DMS79 (cell line): ENCODE measurements around the gene COX6A1.
"Not testable (repeated sequence)": the region's sequence is repeated elsewhere in the genome, so short reads cannot be mapped to it uniquely, and the experiment has no call there.

ENCODE experiments used
- DNase-seq: peaks from one replicate; lab custom pipeline; 2025; lab: John Stamatoyannopoulos, UW

COX6A1 gene

DNA sequence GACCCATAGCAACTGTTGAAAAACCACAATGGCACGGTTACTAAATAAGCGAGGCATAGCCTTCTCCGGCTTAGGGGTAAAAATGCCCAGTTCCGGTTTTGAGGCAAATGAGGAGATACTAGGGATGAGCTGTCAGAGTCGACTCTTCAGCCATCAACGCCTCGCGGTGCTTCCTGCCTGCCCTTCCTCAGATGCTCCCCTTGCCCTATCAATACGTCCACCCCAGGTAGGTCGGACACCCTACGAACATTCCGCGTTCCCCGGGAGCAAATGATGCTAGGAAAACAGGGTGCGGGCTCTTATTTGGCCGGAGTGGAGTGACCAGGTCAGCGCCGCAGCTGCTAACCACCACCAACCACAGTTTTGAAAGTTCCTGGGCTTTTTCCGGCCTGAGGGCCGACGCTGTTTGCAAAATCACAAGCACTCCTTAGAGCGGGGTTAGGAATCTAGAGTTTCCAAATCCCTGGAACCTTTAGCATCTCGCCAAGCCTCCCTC is 30.5 kb downstream of the COX6A1 start:
- no peak for DNase-seq

DNA sequence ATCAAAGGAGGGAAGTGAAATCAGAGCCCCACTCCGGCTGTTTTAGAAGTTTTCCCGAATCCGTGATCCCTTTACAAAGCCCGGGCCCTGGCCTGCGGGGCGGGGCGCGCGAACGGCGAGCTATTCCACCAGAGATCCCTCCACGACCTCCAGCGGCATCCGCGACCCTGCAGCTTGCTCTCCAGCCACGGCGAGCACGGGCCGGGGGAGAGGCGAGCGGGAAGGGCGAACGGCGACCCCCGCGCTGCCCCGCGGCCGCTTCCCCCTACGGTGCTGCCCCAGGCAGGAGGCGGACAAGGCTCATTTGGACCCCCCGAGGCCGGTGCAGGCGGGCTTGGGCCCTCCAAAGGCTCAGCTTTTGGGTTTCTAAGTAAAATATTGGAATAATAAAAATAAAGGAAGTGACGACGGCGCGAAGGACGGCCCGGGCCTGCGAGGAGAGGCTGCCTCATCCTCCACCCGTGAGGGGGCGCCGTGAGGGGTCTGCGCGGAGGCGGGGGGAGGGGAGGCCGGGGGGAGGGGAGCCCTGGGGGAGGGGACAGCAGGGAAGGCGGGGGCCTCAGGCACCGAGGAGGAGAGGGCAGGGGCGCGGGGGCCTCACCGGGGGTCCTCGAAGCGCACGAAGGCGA is 31.0 kb downstream of the COX6A1 start:
- DNase-seq, result no peak

DNA sequence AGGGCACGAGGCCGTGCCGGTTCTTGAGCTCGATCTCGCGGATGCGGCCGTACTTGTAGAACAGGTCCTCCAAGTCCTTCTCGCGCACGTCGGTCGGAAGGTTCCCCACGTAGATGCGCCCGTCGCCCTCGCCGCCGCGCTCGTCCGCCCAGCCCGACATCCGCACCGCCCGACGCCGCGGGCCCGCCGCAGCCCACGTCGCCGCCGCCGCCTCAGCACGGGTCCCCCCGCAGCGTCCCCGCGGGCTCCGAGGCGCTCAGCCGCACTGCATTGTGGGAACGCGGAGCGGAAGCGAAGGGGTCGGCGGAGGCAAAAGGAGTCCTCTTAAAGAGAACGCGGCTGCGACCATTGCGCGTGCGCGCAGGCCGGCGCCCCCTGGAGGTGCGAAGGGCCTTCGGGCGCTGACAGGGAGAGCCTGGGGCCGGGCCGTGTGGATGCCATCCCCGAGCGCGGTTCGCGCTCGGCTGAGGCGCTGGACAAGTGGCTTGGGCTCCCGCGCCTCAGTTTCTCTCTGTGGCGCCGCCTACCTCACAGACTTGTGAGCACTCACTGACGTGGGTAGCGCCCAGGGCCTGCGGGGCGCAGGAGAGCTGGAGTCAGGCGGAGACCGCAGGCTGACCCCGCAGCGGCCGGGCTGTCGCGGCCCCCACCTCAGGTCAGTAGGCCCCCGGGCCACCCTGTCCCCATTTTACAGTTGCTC is 31.7 kb downstream of the COX6A1 start, which contains the start of gene SRSF9:
Gene SRSF9 (minus strand): TSS at position 299 of the 700 bp plus-strand sequence. CDS start 139 bp downstream, at position 160.
- DNase-seq, result peak; percentile 86

DNA sequence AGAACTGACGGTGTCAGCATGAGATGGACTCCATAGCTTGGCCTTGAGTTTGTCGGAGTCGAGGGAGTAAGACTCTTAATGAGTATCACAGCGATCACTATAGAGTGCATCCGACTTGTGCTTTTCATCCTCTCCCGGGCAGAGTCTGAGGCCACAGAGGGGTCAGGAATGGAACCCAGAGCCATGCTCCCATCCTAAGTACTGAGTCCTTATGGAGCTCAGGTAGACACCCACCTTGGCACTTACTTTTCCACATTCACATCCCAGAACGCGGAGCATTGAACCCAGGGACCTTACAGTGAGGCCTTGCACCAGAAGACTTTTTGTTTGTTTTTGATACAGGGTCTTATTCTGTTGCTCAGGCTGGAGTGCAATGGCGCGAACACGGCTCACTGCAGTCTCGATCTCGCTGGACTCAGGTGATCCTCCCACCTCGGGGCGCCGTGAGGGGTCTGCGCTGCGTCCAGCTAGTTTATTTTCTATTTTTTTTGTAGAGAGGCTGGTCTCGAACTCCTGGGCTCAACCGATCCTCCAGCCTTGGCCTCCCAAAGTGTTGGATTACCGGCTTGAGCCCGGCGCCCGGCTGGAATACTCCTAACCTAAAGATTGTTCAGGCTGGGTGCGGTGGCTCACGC is 32.4 kb downstream of the COX6A1 start:
- DNase-seq, result no peak

DNA sequence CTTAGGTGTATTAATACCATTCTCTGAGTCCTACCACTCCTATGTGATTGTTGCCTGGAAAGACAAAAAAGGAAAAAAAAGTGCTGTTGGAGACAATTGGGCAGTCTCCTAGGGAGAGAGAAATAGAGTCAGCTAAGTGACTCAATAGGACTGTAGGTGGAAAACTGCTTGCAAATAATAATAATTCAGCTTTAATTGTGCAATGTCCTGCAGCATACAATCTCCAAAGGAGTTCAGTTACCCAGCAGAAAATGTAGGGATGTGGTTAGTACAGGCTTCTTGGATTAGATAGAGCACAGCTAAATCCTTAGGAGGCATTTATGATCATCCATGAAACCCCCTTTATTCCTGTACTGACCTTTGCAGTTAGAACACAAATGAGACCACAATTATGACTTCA is 34.6 kb downstream of the COX6A1 start:
- no peak for DNase-seq

DNA sequence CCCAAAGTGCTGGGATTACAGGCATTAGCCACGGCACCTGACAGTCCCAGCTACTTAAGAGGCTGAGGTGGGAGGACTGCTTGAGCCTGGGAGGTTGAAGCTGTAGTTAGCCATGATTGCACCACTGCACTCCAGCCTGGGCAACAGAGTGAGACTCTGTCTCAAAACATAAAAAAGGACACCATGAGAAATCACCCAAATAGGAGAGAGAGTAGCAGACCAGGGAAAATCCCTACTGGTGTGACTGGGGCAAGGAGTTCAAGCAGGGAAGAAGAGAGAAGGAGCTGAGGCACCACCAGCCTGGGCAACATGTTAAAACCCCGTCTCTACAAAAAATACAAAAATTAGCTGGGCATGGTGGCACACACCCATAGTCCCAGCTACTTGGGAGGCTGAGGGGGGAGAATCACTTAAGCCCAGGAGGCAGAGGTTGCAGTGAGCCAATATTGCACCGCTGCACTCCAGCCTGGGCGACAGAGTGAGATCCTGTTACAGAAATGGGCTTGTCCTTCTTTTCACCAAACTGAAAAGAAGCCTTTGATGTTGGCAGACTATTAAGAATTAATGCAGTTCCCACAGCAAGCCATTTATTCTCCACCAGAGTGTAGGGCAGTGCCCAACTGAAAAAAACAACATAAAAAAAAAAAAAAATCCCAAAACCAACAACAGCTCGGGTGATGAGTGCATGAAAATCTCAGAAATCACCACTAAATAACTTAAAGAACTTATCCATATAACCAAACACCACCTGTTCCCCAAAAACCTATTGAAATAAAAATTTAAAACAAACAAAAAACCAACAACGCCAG is 36.1 kb downstream of the COX6A1 start:
- DNase-seq, result peak; percentile 22

DNA sequence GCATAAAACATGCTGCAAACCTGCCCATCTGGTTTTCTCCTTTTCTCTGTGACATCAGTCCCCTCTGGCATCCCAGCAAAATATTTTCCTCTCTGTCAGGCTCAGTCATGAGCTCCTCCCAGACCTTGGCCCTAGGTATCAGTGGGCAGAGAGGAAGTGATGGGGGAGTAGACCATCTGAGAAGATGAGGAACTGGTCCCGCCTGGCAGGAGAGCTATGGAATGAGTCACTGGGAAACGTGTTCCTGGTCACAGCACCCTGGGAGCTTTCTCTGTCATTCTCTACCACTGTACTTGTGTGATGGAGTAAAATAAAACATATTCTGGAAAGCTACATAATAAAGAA is 36.7 kb downstream of the COX6A1 start:
- DNase-seq, result no peak

DNA sequence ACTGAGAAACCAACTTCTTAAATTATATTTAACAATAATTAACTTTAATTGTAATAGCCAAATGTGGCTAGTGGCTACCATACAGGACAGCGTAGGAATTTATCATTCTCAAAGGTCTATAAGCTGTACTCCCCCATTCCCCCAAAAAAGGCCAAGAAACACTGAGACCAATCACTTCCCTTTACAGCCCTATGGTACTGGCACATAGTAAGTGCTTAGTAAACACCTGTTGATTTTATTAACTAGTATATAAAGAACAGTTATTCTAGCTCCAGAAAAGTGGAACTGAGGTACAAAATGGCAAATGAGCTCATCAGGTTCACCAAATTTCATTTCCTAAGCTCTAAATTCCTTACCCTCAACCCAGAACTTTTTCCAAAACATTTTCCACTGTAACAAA is 37.7 kb downstream of the COX6A1 start:
- DNase-seq, result no peak

DNA sequence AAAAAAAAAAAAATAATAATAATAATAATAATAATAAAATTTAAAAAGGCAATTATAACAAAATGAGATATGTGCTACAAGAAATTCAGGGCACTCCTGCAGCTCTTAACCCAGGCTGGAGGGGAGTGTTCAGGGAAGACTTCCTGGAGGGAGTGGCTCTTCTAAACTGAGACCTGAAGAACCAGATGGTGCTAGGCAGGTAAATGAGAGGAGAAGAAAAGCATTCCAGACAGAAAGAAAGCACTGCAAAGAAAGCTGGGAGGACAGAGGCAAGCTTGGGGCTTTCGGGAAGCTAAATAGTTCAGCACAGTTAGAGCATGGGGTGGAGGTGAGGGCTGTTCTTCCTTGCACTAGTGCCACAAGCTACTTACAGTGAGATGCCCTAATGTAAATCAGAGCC is 41.5 kb downstream of the COX6A1 start:
- no peak for DNase-seq

DNA sequence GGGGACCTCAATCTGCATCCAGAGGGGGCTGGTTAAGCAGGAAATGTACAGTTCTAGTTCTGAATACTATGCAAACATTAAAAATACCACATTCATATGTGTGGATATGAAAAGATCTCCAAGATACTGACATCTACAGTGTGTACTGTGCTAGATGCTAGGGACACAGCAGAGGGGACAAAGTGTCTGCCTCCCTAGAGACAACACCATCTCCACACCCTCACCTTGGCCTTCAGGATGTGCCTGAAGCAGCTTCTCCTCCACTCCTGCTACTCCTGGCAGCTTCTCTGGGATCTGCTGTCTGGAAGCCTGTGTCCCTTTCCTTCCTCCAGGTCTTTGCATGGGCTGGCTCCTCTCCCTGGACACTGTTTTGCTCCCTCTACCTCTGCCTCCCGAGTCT is 42.3 kb downstream of the COX6A1 start:
- no peak for DNase-seq

DNA sequence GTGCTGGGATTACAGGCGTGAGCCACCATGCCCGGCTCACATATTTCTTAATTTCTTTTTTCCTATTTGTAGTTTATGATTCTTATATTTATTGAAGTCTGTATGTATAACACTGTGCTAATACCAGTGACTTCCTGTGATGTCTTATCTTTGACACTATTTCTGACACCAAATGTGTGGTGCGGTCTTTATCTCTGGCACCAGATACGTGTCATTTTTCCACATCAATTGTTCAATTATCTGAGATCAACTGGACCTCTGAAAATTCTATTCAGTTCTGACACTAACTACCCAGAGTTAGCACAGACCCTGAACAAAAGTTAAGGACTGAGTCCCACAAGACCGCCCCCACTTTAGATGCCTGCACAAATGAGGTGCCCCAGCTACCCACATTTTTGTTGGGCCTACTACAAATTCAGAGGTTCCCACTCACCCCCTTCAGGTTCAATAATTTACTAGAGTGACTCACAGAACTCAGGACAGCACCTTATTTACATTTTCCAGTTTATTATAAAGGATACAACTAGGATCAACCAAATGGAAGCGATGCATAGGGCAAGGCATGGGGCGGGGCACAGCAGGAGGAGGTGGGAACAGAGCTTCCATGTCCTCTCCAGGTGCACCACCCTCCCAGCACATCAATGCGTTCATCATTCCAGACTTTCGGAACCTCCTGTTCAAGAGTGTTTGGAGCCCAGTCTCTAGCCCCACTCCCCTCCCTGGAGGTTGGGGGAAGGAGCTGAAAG is 43.3 kb downstream of the COX6A1 start:
- DNase-seq, result no peak

DNA sequence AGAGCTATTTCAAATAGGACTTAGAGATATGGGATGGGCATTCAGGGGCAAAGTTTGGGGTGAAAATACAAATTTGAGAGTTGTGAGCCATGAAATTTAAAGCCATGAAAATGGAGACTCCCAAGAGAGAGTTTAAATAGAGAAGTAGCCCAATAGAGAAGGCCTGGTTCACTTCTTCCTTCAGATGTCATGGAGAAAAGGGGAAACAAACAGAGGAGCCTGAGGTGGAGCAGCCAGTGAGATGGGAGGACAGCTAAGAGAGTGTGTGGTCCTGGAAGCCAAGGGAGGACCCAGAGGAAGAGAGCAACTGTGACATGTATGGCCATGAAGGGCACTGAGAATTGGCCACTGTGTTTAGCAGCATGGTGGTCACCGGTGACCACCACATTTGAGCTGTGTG is 45.7 kb downstream of the COX6A1 start:
- DNase-seq, result no peak

DNA sequence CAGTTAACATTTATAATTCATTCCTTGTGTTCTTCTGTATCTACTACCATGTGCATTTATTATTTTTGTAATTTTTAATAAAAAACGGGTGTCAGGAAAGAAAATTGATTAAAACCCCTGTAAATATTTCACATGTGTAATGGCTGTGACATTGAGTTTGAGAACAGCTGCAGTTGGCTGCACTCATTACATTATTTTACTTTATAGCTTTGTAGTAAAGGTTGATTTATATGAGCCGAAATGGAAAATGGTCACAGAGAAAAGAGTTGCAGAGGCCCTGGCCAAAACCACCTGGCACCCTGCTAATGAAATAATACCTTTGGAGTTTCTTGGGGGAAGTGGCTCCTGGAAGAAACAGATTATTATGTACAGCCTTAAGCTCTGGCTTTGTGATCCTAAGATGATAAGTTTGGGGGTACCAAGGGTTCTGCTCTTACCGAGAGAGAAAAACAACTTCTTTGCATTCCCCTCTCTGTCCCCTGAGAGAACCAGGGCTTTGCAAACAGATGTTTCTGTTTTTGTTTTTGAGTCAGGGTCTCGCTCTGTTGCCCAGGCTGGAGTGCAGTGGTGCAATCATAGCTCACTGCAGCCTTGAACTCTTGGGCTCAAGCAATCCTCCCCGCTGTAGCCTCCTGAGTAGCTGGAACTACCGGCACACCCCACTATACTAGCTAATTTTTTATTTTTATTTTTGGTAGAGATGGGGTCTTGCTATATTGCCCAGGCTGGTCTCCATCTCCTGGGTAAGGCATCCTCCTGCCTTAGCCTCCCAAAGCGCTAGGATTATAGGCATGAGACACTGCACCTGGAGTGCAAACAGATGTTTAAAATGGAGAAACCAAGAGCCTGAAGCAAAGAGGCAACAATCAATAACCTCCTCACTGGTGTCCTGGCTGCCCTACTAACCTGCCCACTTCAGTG is 48.3 kb downstream of the COX6A1 start:
- DNase-seq, result no peak

DNA sequence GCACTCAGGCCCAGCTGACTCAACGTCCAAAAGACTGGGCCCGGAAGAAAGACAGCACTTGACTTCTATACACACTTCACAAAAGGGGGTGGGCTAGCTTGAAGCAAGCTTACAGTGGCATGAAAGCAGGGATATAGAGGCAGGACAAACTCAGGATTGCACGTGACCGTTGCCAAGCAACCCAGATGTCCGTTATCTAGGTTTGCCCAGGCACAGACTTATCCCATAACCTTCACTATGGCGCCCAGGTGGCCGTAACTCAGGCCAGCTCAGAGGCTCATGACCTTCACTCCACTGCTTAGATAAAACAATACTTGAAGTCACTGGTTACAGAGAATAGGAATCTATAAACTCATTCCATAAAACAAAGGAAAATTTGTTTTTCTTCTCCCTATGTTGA is 49.6 kb downstream of the COX6A1 start:
- DNase-seq, result not testable (repeated sequence)

DNA sequence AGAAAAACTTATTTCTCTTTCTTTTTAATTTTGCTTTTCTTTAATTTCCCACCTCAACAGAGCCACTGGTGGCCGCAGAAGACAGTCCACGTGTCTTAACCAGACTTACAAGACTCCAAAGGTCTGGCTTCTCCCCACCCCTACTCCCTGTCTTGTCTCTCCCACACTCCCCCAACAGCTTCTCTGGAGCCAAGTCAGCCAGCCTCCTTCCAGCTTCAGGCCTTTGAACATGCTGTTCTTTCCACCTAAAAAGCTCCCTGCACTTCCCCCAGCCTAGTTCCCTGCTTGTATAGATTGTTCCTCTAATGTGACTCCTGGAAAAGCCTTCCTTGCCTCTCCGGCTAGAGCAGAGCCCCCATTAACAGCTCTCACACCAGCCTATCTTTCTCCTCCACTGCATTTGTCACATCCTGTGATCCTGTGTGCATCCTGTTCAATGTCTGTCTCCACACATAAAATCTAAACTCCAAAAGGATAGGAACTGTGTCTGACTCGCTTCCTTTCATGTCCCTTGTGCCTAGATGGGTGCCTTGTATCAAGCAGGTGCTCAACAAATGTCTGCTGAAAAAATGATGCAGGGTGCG is 50.2 kb downstream of the COX6A1 start:
- DNase-seq, result no peak

DNA sequence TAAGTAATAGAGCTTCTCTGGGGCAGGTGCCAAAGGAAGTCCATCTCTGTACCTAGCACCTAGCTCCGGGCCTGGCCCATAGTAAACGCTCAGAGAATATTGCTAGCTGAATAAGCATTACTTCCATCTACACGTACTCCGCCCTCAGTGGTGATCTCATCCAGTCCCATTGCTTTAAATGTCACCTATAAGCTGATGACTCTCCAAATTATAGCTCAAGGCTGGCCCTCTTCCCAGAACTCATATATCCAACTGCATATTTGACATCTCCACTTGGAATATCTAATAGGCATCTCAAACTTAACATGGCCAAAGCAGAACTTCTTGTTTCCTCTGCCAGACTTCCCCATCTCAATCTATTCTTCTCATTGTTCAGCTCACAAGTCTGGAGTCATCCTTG is 51.1 kb downstream of the COX6A1 start:
- no peak for DNase-seq

DNA sequence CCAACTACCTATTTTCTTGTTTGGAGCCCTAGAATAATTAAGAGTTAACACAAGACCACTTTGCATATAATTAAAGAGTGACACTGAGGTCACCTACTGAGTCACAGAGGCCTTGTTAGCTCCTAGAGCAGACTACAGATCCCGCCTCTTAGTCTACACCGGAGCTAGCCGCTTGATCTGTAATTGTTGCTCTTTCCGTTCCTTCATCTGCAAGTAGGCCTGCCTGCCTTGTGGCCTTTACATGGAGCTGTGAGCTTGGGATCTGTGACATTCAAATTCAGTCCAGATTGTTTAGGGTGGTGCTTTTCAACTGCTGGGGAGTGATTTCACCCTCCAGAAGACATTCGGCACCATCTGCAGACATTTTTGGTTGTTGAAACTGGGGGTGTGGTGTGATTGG is 52.4 kb downstream of the COX6A1 start:
- DNase-seq, result no peak
